SKM-1 treated with dmso at 0.1 percent for 144 hours (cell line): ENCODE data around the gene DSTN.

ENCODE experiments used
- DNase-seq: peaks from one replicate; lab custom pipeline; 2025; ENCODE audit not compliant: unreplicated experiment; lab: John Stamatoyannopoulos, UW

The DSTN gene

GRCh38 chr20:17569616-17570346 is at the start of gene DSTN:
TSS of gene DSTN (plus strand) at chr20:17570075. CDS start at chr20:17570209, 134 bp downstream.
- peak; percentile 46 for DNase-seq

GRCh38 chr20:17520583-17520982 is 49.3 kb upstream of the DSTN start:
- no peak for DNase-seq

GRCh38 chr20:17522528-17522927 is 47.3 kb upstream of the DSTN start:
- DNase-seq, result no peak

- DNase-seq, result no peak
Observed at GRCh38 chr20:17523326-17523725, 46.5 kb upstream of the DSTN start.

- DNase-seq, result no peak
Observed at GRCh38 chr20:17524560-17524959, 45.3 kb upstream of the DSTN start.

- no peak for DNase-seq
Observed at GRCh38 chr20:17525132-17525531, 44.7 kb upstream of the DSTN start.

- DNase-seq, result no peak
Observed at GRCh38 chr20:17525650-17526049, 44.2 kb upstream of the DSTN start.

- no peak for DNase-seq
Observed at GRCh38 chr20:17529586-17529985, 40.3 kb upstream of the DSTN start.

- no peak for DNase-seq
Observed at GRCh38 chr20:17530153-17530552, 39.7 kb upstream of the DSTN start.

GRCh38 chr20:17530716-17531664 is 38.9 kb upstream of the DSTN start, which contains the start of gene BFSP1:
TSS of gene BFSP1 (minus strand) at chr20:17531379. CDS start at chr20:17531329, 50 bp downstream.
- peak; percentile 10 for DNase-seq

GRCh38 chr20:17531665-17532025 is 38.2 kb upstream of the DSTN start:
- DNase-seq, result no peak

GRCh38 chr20:17533396-17533795 is 36.5 kb upstream of the DSTN start:
- DNase-seq, result peak; percentile 15

- DNase-seq, result no peak
Observed at GRCh38 chr20:17534077-17534476, 35.8 kb upstream of the DSTN start.

GRCh38 chr20:17536944-17537444 is 32.9 kb upstream of the DSTN start:
- DNase-seq, result peak; percentile 52

GRCh38 chr20:17537959-17538358 is 31.9 kb upstream of the DSTN start:
- no peak for DNase-seq

- DNase-seq, result no peak
Observed at GRCh38 chr20:17538517-17539170, 31.2 kb upstream of the DSTN start.

GRCh38 chr20:17541596-17541995 is 28.3 kb upstream of the DSTN start:
- no peak for DNase-seq

GRCh38 chr20:17541996-17542395 is 27.9 kb upstream of the DSTN start:
- DNase-seq, result no peak

GRCh38 chr20:17542481-17542880 is 27.4 kb upstream of the DSTN start:
- DNase-seq, result no peak

GRCh38 chr20:17542993-17543412 is 26.9 kb upstream of the DSTN start:
- no peak for DNase-seq

GRCh38 chr20:17543531-17544131 is 26.2 kb upstream of the DSTN start:
- no peak for DNase-seq
